Nucleus accumbens (tissue), 56 donors: ENCODE results near the gene KRTAP4-12.
"Not testable (repeated sequence)": the region's sequence is repeated elsewhere in the genome, so short reads cannot be mapped to it uniquely, and the experiment has no call there.

ENCODE experiments used
- DNase-seq, 56 donors: peaks; one replicate each; lab custom pipeline; 2025; lab: John Stamatoyannopoulos, UW

KRTAP4-12 gene

GRCh38 chr17:41098481-41098880 lies 25.5 kb downstream of the KRTAP4-12 start:
- DNase-seq = no peak

DNA sequence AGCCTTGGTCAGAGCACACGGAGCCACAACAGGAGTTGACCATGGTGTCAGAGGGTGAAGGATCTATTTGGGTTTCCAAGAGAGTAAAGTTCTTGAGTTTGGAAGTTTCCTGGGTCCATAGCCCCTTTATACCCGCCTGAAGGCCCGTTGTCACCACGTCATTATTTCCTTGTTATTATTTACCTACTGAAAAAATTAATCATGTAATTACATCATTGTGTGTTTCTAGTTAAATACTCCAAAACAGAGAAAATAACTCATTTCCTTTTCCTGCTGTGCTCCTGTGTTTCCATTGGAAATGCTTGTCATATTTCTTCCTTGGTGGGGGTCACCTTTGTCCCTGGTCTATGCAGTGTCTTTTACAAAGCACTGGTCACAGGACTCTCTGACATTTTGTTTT lies 25.9 kb downstream of the KRTAP4-12 start, which contains the start of gene KRTAP4-8:
Gene KRTAP4-8 (minus strand): TSS at position 101 of the 400 bp plus-strand sequence. CDS start 58 bp downstream, at position 43.
- no peak for DNase-seq

DNA sequence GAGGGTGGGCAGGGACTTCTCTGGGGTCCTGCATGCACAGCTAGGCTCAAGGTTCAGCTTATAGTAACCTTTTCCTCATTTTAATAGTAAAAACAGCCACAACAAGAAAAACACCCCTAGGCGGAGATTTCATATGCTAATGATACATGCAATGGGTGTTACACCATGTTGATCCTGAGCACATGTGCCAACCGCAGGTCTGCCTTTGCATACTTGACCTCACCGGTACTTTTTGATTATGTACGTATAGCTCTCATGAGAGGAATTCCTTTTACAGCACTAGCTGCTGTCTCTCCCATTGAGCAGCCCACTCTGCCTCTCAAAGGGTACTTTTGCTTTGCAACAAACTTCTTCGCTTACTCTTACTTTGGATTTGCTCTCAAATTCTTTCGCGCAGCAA lies 27.9 kb downstream of the KRTAP4-12 start:
- no peak for DNase-seq

DNA sequence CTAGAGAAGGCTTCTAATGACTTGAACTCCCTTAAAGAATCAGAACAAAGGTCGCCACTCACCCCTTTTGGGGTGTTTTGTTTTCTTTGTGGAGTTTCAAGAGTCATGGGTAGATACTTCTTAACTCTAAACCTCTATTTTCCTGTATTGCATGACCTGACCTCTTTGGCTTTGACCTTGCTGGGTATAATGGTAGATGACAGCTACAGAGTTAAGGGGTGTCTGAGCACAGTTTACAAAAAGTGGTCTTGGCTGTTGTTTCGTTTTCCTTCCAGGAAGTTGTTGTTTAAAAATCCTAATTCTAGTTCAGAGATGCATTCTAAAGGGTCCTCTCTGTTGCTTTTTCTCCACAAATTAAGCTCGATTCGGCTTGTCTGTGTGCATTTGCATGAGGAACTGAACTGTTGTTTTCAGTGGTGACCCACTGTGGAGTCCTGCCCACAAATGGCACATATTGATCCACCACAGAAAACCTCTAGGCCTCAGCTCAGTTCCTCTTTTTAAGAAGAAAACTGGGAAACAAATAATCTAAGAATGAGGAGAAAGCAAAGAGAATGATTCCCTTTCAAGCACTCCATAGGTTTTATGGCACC lies 35.1 kb downstream of the KRTAP4-12 start:
- DNase-seq = not testable (repeated sequence)

GRCh38 chr17:41084100-41084856 lies 39.7 kb downstream of the KRTAP4-12 start, which contains the start of gene KRTAP4-7:
Gene KRTAP4-7 (plus strand): TSS chr17:41084150. CDS start chr17:41084207, 57 bp downstream.
- not testable (repeated sequence) for DNase-seq

GRCh38 chr17:41083427-41083826 lies 40.6 kb downstream of the KRTAP4-12 start:
- not testable (repeated sequence) for DNase-seq

DNA sequence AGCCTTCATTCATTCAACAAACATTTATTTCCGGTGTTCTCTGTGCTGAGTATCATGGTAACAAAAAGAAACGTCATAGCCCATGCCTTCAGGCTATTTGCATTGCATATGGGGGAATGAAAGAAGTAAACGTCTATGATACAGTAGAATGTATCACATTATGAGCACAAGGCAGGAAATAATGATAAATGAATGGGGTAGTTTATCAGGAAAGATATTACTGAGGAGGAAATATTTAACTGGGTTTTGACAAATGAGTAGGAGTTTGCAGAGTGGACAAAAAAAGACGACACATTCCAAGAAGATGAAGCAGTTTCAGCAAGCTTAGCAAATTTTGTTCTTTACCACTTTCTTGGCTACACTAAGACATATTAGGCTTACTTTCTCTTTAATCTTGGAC lies 41.4 kb downstream of the KRTAP4-12 start:
- no peak for DNase-seq

DNA sequence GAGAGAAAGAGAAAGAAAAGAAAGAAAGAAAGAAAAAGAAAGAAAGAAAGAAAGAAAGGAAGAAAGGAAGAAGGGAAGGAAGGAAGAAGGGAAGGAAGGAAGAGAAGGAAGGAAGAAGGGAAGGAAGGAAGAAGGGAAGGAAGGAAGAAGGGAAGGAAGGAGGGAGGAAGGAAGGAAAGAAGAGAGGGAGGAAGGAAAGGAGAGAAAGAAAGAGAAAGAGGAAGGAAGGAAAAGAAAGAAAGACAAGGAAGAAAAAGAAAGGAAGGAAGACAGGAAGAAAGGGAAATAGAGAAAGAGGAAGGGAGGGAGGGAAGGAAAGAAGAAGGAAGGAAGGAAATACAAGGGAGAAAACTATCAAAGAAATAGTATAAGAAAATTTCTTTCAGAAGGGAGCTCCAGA lies 47.2 kb downstream of the KRTAP4-12 start:
- DNase-seq = no peak

- no peak for DNase-seq
Measured at GRCh38 chr17:41073676-41074075, 50.3 kb downstream of the KRTAP4-12 start.
